Astrocyte (in vitro differentiated cells and primary cell): ENCODE measurements around the gene ZNF213.

ENCODE experiments used
- EZH2 ChIP-seq: IDR thresholded peaks from 2 replicates; pipeline ENCODE4 v1.6.1; 2012; ENCODE audit warnings: mild to moderate bottlenecking, low read length, inconsistent platforms; ENCODE audit not compliant: insufficient read depth
- TF ChIP-seq, protein P1 (sequence below): IDR thresholded peaks from 2 replicates; pipeline ENCODE4 v1.5.1; 2011; ENCODE audit warnings: low read depth, mild to moderate bottlenecking, inconsistent platforms, low read length, moderate library complexity; ENCODE audit not compliant: insufficient read depth

DNA sequence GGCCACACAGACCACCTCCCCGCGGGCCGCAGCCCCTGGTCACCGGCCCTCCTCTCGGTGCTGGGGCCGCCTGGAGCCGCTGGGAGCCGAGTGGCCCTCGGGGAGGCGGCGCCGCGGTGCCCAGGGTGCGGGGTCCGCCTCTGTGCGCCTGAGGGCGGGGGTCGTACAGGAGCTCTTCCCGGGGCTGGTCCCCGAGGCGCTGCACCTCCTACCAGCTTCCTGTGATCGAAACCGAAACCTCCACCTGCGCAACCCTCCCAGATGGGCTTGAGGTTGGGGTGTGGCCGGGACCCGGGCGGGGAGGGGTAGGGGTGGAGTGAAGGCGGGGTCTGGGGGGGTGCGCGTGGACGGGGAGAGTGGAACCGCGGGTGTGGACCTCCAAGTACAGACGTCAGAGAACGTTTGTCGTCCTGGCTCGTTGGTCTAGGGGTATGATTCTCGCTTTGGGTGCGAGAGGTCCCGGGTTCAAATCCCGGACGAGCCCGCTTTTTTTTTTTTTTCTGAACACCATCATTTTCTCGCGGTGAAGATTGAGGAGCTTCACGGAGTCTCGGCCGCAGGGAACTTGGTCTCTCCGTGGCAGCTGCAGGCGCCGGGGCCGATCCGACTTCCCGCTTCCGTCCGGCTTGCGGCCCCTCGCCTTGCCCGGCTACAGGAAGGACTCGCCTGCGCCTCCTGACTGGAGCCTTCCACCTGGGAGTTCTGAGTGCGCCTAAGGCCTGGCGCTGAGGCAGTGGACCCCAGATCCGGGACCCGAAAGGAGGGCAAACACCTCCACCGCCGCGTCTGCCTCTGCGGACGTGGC, 23.9 kb downstream of the ZNF213 start:
- TF ChIP-seq, protein P1, sequence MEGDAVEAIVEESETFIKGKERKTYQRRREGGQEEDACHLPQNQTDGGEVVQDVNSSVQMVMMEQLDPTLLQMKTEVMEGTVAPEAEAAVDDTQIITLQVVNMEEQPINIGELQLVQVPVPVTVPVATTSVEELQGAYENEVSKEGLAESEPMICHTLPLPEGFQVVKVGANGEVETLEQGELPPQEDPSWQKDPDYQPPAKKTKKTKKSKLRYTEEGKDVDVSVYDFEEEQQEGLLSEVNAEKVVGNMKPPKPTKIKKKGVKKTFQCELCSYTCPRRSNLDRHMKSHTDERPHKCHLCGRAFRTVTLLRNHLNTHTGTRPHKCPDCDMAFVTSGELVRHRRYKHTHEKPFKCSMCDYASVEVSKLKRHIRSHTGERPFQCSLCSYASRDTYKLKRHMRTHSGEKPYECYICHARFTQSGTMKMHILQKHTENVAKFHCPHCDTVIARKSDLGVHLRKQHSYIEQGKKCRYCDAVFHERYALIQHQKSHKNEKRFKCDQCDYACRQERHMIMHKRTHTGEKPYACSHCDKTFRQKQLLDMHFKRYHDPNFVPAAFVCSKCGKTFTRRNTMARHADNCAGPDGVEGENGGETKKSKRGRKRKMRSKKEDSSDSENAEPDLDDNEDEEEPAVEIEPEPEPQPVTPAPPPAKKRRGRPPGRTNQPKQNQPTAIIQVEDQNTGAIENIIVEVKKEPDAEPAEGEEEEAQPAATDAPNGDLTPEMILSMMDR: no peak
- TF ChIP-seq EZH2: no peak
